Uterus (tissue), 4 donors: ENCODE results near the gene THBD. TPM values are rescaled to one million over a fixed set of nuclear protein-coding genes. Genes with fewer than 3 reads are reported as not detected.
A peak's percentile ranks its signal among the peaks of the same experiment; 100 is the strongest.

Source experiments
- DNase-seq, 2 donors: peaks; one replicate each; pipeline ENCODE4 v3.0.0-alpha.2; 2019 to 2020
- H3K27ac ChIP-seq, 2 donors: fragments of 200-600 bp; sonication (generic); 1 replicate in 1 of 2; 2 replicates in 1 of 2; pipeline ENCODE4 v1.5.1; 2016 to 2018
- H3K27me3 ChIP-seq, 2 donors: fragments of 200-600 bp; sonication (generic); one replicate each; pipeline ENCODE4 v1.5.1; 2018 to 2019; ENCODE audit warnings: control low read depth in 1 of 2
- H3K36me3 ChIP-seq, 2 donors: fragments of 200-600 bp; sonication (generic); one replicate each; pipeline ENCODE4 v1.5.1; 2019; ENCODE audit warnings: control low read depth in 1 of 2
- H3K4me1 ChIP-seq, 2 donors: fragments of 200-600 bp; sonication (generic); one replicate each; pipeline ENCODE4 v1.5.1; 2018 to 2019; ENCODE audit warnings: control low read depth in 1 of 2
- H3K4me3 ChIP-seq, 2 donors: fragments of 200-600 bp; sonication (generic); 1 replicate in 1 of 2; 2 replicates in 1 of 2; pipeline ENCODE4 v1.5.1; 2018 to 2019; ENCODE audit warnings: mild to moderate bottlenecking in 1 of 2
- H3K9me3 ChIP-seq, 2 donors: fragments of 200-600 bp; sonication (generic); one replicate each; pipeline ENCODE4 v1.5.1; 2019; ENCODE audit warnings: control low read depth in 1 of 2
- CTCF ChIP-seq, 4 experiments: fragments of 200-600 bp in 2 of 4; fragments of 450-650 bp in 2 of 4; sonication (generic) in 2 of 4; IDR thresholded peaks; one replicate each; pipeline ENCODE4 v1.5.1; 2016 to 2019; ENCODE audit warnings: antibody characterized with exemption in 4 of 4, mild to moderate bottlenecking in 2 of 4, moderate library complexity in 1 of 4
- POLR2A ChIP-seq, 2 donors: fragments of 450-650 bp; IDR thresholded peaks; one replicate each; pipeline ENCODE4 v1.6.1; 2016; ENCODE audit warnings: antibody characterized with exemption in 2 of 2, mild to moderate bottlenecking in 1 of 2, moderate library complexity in 1 of 2
- intact Hi-C: fragments of 100-400 bp; cut with DNase I; formaldehyde crosslinking; loops from one replicate; pipeline ENCODE4 v1.15.1; 2023; ENCODE audit warnings: low total_unique reads
- total RNA-seq, 4 donors: library from RNA; depleted of rRNA in 3 of 4; stranded (reverse); fragments of >200 nt in 3 of 4; gene quantifications; one replicate each; pipeline versions ENCODE4 v1.1.0 to v1.2.4, GENCODE V29; 2014 to 2023
- donor health status: DM: yes; HTN: yes; CAD: no.

Gene THBD
- total RNA-seq, 4 donors from 2014 or later = 8.6 to 42.6 (median 28.4) TPM

GRCh38 chr20:23048283-23049200, 930 bp downstream of the THBD start:
- Histone ChIP-seq H3K9me3 (no peaks in the 10 kb centered on the region), H3K36me3 (no peaks in the 10 kb centered on the region), H3K27me3 (peaks cover 0 to 14% of the 10 kb centered on the region in 2 donors), H3K27ac (peak overlapping the region; percentile 69 to 73), H3K4me3 (peak overlapping the region; percentile 13 to 34), H3K4me1 (peaks cover 0 to 15% of the 10 kb centered on the region in 2 donors)
- intact Hi-C loops = no loop called here
- TF ChIP-seq POLR2A (IDR thresholded peaks at IDR 0.05) (no peak), CTCF (IDR thresholded peaks at IDR 0.05) (peak in 2 of 4 experiments; percentile 9 to 21)
- DNase-seq = peak; percentile 22 to 24

GRCh38 chr20:23047738-23048214, 1.7 kb downstream of the THBD start:
- H3K4me3 ChIP-seq = peak overlapping the region; percentile 13 to 34
- peaks cover 0 to 15% of the 10 kb centered on the region in 2 donors for H3K4me1 ChIP-seq
- no peak for DNase-seq
- peaks cover 0 to 14% of the 10 kb centered on the region in 2 donors for H3K27me3 ChIP-seq
- H3K36me3 ChIP-seq = no peaks in the 10 kb centered on the region
- H3K9me3 ChIP-seq = no peaks in the 10 kb centered on the region
- intact Hi-C loops = no loop called here
- no peak overlapping the region for H3K27ac ChIP-seq
- TF ChIP-seq CTCF (IDR thresholded peaks at IDR 0.05) = no peak
- TF ChIP-seq POLR2A (IDR thresholded peaks at IDR 0.05) = no peak

- Histone ChIP-seq H3K4me3 (peak overlapping the region; percentile 13 to 34), H3K4me1 (peaks cover 0 to 15% of the 10 kb centered on the region in 2 donors), H3K36me3 (no peaks in the 10 kb centered on the region), H3K27ac (no peak overlapping the region), H3K27me3 (peaks cover 0 to 14% of the 10 kb centered on the region in 2 donors), H3K9me3 (no peaks in the 10 kb centered on the region)
- DNase-seq = no peak
- intact Hi-C loops = no loop called here
- no peak for TF ChIP-seq POLR2A (IDR thresholded peaks at IDR 0.05)
- no peak for TF ChIP-seq CTCF (IDR thresholded peaks at IDR 0.05)
Observed at GRCh38 chr20:23047001-23047737, 2.3 kb downstream of the THBD start.

GRCh38 chr20:23046431-23046830, 3.0 kb downstream of the THBD start:
- Histone ChIP-seq H3K4me1 (peaks cover 0 to 15% of the 10 kb centered on the region in 2 donors), H3K27ac (no peak overlapping the region), H3K27me3 (peaks cover 0 to 14% of the 10 kb centered on the region in 2 donors), H3K4me3 (no peak overlapping the region), H3K9me3 (no peaks in the 10 kb centered on the region), H3K36me3 (no peaks in the 10 kb centered on the region)
- no peak for TF ChIP-seq POLR2A (IDR thresholded peaks at IDR 0.05)
- no peak for TF ChIP-seq CTCF (IDR thresholded peaks at IDR 0.05)
- DNase-seq = no peak
- intact Hi-C loops = no loop called here
